Loucy (cell line): Measurements from ENCODE around the gene BBIP1.

Source experiments
- EZH2phosphoT487 ChIP-seq: fragments of 200-600 bp; IDR thresholded peaks from 2 replicates; pipeline ENCODE4 v1.6.1; 2018; ENCODE audit warnings: antibody characterized with exemption, mild to moderate bottlenecking, moderate library complexity, borderline replicate concordance
- TF ChIP-seq, protein P1 (sequence below): fragments of 200-600 bp; sonication (generic); conservative IDR thresholded peaks from 2 replicates; pipeline ENCODE4 v1.5.1; 2014; ENCODE audit warnings: mild to moderate bottlenecking, antibody characterized with exemption, low read length

DNA sequence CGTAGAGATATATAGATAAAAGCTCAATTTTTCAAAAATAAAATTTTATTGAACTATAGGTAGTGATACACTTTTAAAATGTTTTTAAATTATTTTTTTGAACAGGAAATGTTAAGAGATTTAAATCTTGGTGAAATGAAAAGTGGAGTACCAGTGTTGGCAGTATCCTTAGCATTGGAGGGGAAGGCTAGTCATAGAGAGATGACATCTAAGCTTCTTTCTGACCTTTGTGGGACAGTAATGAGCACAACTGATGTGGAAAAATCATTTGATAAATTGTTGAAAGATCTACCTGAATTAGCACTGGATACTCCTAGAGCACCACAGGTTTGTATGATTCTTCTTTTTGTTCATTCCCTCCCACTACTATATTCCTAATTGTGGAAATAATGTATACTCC lies 31.4 kb downstream of the BBIP1 start:
- TF ChIP-seq, protein P1, sequence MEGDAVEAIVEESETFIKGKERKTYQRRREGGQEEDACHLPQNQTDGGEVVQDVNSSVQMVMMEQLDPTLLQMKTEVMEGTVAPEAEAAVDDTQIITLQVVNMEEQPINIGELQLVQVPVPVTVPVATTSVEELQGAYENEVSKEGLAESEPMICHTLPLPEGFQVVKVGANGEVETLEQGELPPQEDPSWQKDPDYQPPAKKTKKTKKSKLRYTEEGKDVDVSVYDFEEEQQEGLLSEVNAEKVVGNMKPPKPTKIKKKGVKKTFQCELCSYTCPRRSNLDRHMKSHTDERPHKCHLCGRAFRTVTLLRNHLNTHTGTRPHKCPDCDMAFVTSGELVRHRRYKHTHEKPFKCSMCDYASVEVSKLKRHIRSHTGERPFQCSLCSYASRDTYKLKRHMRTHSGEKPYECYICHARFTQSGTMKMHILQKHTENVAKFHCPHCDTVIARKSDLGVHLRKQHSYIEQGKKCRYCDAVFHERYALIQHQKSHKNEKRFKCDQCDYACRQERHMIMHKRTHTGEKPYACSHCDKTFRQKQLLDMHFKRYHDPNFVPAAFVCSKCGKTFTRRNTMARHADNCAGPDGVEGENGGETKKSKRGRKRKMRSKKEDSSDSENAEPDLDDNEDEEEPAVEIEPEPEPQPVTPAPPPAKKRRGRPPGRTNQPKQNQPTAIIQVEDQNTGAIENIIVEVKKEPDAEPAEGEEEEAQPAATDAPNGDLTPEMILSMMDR: no peak
- no peak for TF ChIP-seq EZH2phosphoT487
